Endometrial microvascular endothelial cells (primary cell): ENCODE results near the gene TXNDC5. TPM values are rescaled to one million over a fixed set of nuclear protein-coding genes. Genes with fewer than 3 reads are reported as not detected.

Experiments
- total RNA-seq: library from RNA; depleted of rRNA; stranded (reverse); fragments of >200 nt; gene quantifications from one replicate; pipeline ENCODE4 v1.2.3, GENCODE V29; 2015; ENCODE audit errors: inconsistent ontology term

Gene TXNDC5
- total RNA-seq, 1 donor from 2014 or later = 657 TPM

Other genes starting within 250 kb of the TXNDC5 start
- gene BMP6, start 184.7 kb downstream of the TXNDC5 start, total RNA-seq = 66.6 TPM
- gene BLOC1S5, start 153.6 kb upstream of the TXNDC5 start, total RNA-seq = 9.9 TPM
- 80.5 TPM for gene EEF1E1, start 191.8 kb upstream of the TXNDC5 start, total RNA-seq